ENCODE measurements around the gene LCMT1. TPM values are rescaled to one million over a fixed set of nuclear protein-coding genes. Genes with fewer than 3 reads are reported as not detected.

The LCMT1 gene
- total and polyA plus RNA-seq, 2 of the 13 experiments (the other 11 are each of a cell fraction or from before 2014, with no cell fraction given), result 41.2 to 48.7 TPM

GRCh38 chr16:25106567-25107465 is 4.7 kb upstream of the LCMT1 start (continued):
- TF ChIP-seq CHCHD3 (CRISPR knock-in tag; IDR thresholded peaks at IDR 0.05), result no peak
- peak; percentile 73; the same call in 1 of the 2 replicates for TF ChIP-seq ZNF761 (CRISPR knock-in tag; conservative IDR thresholded peaks at IDR 0.05)
- peak; percentile 85 for TF ChIP-seq THAP9 (CRISPR knock-in tag; IDR thresholded peaks at IDR 0.05; ENCODE audit: borderline replicate concordance)
- peak; percentile 89 for TF ChIP-seq HOMEZ (CRISPR knock-in tag; IDR thresholded peaks at IDR 0.05; ENCODE audit: low read depth)
- peak; percentile 74; the same call in 1 of the 2 replicates for TF ChIP-seq ZNF329 (CRISPR knock-in tag; IDR thresholded peaks at IDR 0.05; ENCODE audit: low read depth)
- TF ChIP-seq ZNF646 (CRISPR knock-in tag; IDR thresholded peaks at IDR 0.05), result no peak
- TF ChIP-seq RNF219 (CRISPR knock-in tag; IDR thresholded peaks at IDR 0.05), result 0 out of 2 replicates have a peak, but pooled peaks have one; percentile 43
- peak; percentile 77 for TF ChIP-seq HCFC1 (IDR thresholded peaks at IDR 0.05; ENCODE audit: low read depth, low read length)
- peak; percentile 83 for TF ChIP-seq MIXL1 (CRISPR knock-in tag; IDR thresholded peaks at IDR 0.05)
- TF ChIP-seq ZNF639 (CRISPR knock-in tag; conservative IDR thresholded peaks at IDR 0.05), result peak; percentile 72
- no peak for TF ChIP-seq JDP2 (CRISPR knock-in tag; IDR thresholded peaks at IDR 0.05; ENCODE audit: borderline replicate concordance)
- TF ChIP-seq MAX (IDR thresholded peaks at IDR 0.05), result peak; percentile 80
- peak; percentile 98 for TF ChIP-seq POGZ (CRISPR knock-in tag; IDR thresholded peaks at IDR 0.05)
